K562 (cell line): Measurements from ENCODE around the gene PREB.

Experiments used
- CREM ChIP-seq: IDR thresholded peaks from 2 replicates; pipeline ENCODE4 v1.6.1; 2014; ENCODE audit warnings: antibody characterized with exemption, low read depth
- EZH2 ChIP-seq: IDR thresholded peaks from 2 replicates; pipeline ENCODE4 v1.6.1; 2012; ENCODE audit warnings: low read depth, mild to moderate bottlenecking, inconsistent platforms, low read length, borderline replicate concordance
- JUN ChIP-seq, 2 experiments: sonication (generic) in 1 of 2; formaldehyde crosslinking in 1 of 2; IDR thresholded peaks; 2 replicates each; pipeline versions ENCODE4 v1.6.1 to v1.8.0; 2012 to 2022; ENCODE audit warnings: borderline replicate concordance in 2 of 2, mild to moderate bottlenecking in 2 of 2, improper control_type of control experiment in 1 of 2, low read depth in 1 of 2, low read length in 1 of 2, missing genetic modification reagents in 1 of 2
- JUNB ChIP-seq: fragments of 450-650 bp; formaldehyde crosslinking; conservative IDR thresholded peaks from 2 replicates; pipeline ENCODE4 v1.4.0; 2020; ENCODE audit warnings: mild to moderate bottlenecking
- PHF8 ChIP-seq: fragments of 200-600 bp; sonication (generic); IDR thresholded peaks from 2 replicates; pipeline ENCODE4 v1.6.1; 2012; ENCODE audit warnings: mixed run types, mild to moderate bottlenecking, inconsistent platforms, low read length, moderate library complexity, borderline replicate concordance
- SETDB1 ChIP-seq: IDR thresholded peaks from one replicate; pipeline ENCODE4 v1.6.1; 2012; ENCODE audit warnings: low read length, control low read depth, inconsistent platforms
- ZBED1 ChIP-seq: IDR thresholded peaks from 2 replicates; pipeline ENCODE4 v1.6.1; 2014
- ZNF174 ChIP-seq: fragments of 250-450 bp; sonication (Bioruptor Pico); IDR thresholded peaks from 2 replicates; pipeline ENCODE4 v1.4.0; 2020; ENCODE audit warnings: mild to moderate bottlenecking
- TF ChIP-seq, protein P1 (sequence below): sonication (generic); formaldehyde crosslinking; IDR thresholded peaks from 2 replicates; pipeline ENCODE4 v1.8.1; 2023; ENCODE audit warnings: mild to moderate bottlenecking, missing genetic modification reagents
- TF ChIP-seq, protein P2 (sequence below): IDR thresholded peaks from 2 replicates; pipeline ENCODE4 v1.6.1; 2016; ENCODE audit warnings: missing genetic modification characterization, missing compliant biosample characterization

DNA sequence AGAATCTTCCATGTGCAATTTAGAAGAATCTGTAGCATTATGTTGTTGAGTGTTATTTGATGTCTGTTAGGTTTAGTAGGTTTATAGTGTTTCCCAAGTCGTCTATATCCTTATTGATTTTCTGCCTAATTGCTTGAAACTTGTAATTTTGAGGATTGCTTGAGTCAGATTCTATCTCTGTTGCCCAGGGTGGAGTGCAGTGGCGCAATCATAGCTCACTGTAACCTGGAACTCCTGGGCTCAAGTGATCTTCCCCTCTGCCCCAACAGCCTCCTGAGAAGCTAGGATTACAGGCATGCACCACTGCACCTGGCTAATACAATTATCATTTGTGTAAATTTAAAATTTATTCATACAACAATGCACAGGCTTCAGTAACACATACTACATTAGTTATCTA lies 11.2 kb upstream of the PREB start:
- no peak for TF ChIP-seq ZBED1
- no peak for TF ChIP-seq SETDB1
- TF ChIP-seq, protein P1, sequence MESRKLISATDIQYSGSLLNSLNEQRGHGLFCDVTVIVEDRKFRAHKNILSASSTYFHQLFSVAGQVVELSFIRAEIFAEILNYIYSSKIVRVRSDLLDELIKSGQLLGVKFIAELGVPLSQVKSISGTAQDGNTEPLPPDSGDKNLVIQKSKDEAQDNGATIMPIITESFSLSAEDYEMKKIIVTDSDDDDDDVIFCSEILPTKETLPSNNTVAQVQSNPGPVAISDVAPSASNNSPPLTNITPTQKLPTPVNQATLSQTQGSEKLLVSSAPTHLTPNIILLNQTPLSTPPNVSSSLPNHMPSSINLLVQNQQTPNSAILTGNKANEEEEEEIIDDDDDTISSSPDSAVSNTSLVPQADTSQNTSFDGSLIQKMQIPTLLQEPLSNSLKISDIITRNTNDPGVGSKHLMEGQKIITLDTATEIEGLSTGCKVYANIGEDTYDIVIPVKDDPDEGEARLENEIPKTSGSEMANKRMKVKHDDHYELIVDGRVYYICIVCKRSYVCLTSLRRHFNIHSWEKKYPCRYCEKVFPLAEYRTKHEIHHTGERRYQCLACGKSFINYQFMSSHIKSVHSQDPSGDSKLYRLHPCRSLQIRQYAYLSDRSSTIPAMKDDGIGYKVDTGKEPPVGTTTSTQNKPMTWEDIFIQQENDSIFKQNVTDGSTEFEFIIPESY (CRISPR knock-in tag) = no peak
- TF ChIP-seq CREM = no peak
- TF ChIP-seq ZNF174 = no peak
- no peak for TF ChIP-seq JUNB (CRISPR knock-in tag)
- TF ChIP-seq, protein P2, sequence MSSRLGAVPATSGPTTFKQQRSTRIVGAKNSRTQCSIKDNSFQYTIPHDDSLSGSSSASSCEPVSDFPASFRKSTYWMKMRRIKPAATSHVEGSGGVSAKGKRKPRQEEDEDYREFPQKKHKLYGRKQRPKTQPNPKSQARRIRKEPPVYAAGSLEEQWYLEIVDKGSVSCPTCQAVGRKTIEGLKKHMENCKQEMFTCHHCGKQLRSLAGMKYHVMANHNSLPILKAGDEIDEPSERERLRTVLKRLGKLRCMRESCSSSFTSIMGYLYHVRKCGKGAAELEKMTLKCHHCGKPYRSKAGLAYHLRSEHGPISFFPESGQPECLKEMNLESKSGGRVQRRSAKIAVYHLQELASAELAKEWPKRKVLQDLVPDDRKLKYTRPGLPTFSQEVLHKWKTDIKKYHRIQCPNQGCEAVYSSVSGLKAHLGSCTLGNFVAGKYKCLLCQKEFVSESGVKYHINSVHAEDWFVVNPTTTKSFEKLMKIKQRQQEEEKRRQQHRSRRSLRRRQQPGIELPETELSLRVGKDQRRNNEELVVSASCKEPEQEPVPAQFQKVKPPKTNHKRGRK (tag) = no peak
- no peak for TF ChIP-seq JUN (IDR thresholded peaks at IDR 0.05; ENCODE audit: borderline replicate concordance, low read depth, low read length)
- TF ChIP-seq JUN (CRISPR knock-in tag; IDR thresholded peaks at IDR 0.05; ENCODE audit: borderline replicate concordance) = no peak
- no peak for TF ChIP-seq PHF8
- no peak for TF ChIP-seq EZH2
